SK-N-SH (cell line): ENCODE results near the gene EXOC6B.

Experiments used
- CHD2 ChIP-seq: fragments of 150-350 bp; IDR thresholded peaks from 2 replicates; pipeline ENCODE4 v1.6.1; 2018; ENCODE audit warnings: low read length; ENCODE audit not compliant: partially characterized antibody
- EZH2phosphoT487 ChIP-seq: fragments of 200-600 bp; sonication (generic); IDR thresholded peaks from 2 replicates; pipeline ENCODE4 v1.6.1; 2017; ENCODE audit warnings: low read depth, mixed run types, mild to moderate bottlenecking, antibody characterized with exemption, moderate library complexity, borderline replicate concordance
- FOXM1 ChIP-seq: IDR thresholded peaks from 2 replicates; pipeline ENCODE4 v1.4.0; 2012; ENCODE audit warnings: low read depth, mild to moderate bottlenecking
- NFIC ChIP-seq: IDR thresholded peaks from 2 replicates; pipeline ENCODE4 v1.4.0; 2012; ENCODE audit warnings: borderline replicate concordance
- NRF1 ChIP-seq: IDR thresholded peaks from 2 replicates; pipeline ENCODE4 v1.6.1; 2012; ENCODE audit warnings: low read depth, mild to moderate bottlenecking, low read length
- POLR2AphosphoS5 ChIP-seq: IDR thresholded peaks from 2 replicates; pipeline ENCODE4 v1.6.1; 2012; ENCODE audit warnings: low read depth, low read length
- RXRA ChIP-seq: IDR thresholded peaks from 2 replicates; pipeline ENCODE4 v1.4.0; 2012; ENCODE audit warnings: low read depth, mild to moderate bottlenecking, borderline replicate concordance
- SIN3A ChIP-seq: IDR thresholded peaks from 2 replicates; pipeline ENCODE4 v1.6.1; 2012; ENCODE audit warnings: low read depth, mild to moderate bottlenecking, low read length, moderate library complexity, borderline replicate concordance
- SMC3 ChIP-seq: IDR thresholded peaks from 2 replicates; pipeline ENCODE4 v1.6.1; 2012; ENCODE audit warnings: low read depth, low read length, improper control_type of control experiment
- TAF1 ChIP-seq: IDR thresholded peaks from 2 replicates; pipeline ENCODE4 v1.6.1; 2012; ENCODE audit warnings: low read depth, mild to moderate bottlenecking, low read length, moderate library complexity, borderline replicate concordance
- TF ChIP-seq, protein P1 (sequence below): fragments of 200-600 bp; sonication (generic); IDR thresholded peaks from 2 replicates; pipeline ENCODE4 v1.6.1; 2017; ENCODE audit warnings: antibody characterized with exemption, mild to moderate bottlenecking, moderate library complexity
- TF ChIP-seq, protein P2 (sequence below): IDR thresholded peaks from 2 replicates; pipeline ENCODE4 v1.6.1; 2012; ENCODE audit warnings: mild to moderate bottlenecking, low read depth, low read length, moderate library complexity
- TF ChIP-seq, protein P3 (sequence below): IDR thresholded peaks from 2 replicates; pipeline ENCODE4 v1.4.0; 2012; ENCODE audit warnings: low read depth, borderline replicate concordance

DNA sequence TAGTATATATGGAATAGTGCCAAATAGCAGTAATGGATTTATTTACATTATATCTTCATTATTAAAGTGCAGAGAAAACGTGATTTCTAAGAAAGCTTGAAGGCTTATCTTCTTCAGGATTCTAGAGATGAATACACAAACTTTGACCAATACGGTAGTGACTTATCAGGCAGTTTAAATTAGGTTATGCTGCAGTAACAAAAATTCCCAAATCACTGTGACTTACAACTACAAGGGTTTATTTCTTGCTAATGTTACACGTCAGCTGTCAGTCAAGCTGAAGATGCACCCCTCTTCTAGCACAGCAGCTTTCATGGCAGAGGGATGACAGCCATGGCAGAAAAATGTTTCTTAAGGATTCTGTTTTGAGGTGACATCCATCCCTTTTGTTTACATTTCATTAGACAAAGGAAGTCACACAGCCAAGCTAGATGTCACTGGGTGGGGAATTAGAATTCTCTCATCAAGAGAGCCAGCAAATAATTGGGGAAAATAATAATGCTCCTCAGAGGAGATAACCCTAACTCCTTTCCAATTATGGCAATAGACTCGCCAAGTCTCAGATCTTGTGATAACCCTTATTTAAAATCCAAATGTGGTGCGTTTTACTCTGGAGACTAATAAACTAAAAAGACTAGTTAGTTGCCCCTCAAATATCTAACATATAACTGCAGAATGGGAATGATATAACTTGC is 409.9 kb downstream of the EXOC6B start:
- TF ChIP-seq, protein P1, sequence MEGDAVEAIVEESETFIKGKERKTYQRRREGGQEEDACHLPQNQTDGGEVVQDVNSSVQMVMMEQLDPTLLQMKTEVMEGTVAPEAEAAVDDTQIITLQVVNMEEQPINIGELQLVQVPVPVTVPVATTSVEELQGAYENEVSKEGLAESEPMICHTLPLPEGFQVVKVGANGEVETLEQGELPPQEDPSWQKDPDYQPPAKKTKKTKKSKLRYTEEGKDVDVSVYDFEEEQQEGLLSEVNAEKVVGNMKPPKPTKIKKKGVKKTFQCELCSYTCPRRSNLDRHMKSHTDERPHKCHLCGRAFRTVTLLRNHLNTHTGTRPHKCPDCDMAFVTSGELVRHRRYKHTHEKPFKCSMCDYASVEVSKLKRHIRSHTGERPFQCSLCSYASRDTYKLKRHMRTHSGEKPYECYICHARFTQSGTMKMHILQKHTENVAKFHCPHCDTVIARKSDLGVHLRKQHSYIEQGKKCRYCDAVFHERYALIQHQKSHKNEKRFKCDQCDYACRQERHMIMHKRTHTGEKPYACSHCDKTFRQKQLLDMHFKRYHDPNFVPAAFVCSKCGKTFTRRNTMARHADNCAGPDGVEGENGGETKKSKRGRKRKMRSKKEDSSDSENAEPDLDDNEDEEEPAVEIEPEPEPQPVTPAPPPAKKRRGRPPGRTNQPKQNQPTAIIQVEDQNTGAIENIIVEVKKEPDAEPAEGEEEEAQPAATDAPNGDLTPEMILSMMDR = no peak
- TF ChIP-seq RXRA = no peak
- TF ChIP-seq SIN3A = no peak
- TF ChIP-seq NRF1 = no peak
- TF ChIP-seq POLR2AphosphoS5 = no peak
- TF ChIP-seq EZH2phosphoT487 = no peak
- TF ChIP-seq, protein P2, sequence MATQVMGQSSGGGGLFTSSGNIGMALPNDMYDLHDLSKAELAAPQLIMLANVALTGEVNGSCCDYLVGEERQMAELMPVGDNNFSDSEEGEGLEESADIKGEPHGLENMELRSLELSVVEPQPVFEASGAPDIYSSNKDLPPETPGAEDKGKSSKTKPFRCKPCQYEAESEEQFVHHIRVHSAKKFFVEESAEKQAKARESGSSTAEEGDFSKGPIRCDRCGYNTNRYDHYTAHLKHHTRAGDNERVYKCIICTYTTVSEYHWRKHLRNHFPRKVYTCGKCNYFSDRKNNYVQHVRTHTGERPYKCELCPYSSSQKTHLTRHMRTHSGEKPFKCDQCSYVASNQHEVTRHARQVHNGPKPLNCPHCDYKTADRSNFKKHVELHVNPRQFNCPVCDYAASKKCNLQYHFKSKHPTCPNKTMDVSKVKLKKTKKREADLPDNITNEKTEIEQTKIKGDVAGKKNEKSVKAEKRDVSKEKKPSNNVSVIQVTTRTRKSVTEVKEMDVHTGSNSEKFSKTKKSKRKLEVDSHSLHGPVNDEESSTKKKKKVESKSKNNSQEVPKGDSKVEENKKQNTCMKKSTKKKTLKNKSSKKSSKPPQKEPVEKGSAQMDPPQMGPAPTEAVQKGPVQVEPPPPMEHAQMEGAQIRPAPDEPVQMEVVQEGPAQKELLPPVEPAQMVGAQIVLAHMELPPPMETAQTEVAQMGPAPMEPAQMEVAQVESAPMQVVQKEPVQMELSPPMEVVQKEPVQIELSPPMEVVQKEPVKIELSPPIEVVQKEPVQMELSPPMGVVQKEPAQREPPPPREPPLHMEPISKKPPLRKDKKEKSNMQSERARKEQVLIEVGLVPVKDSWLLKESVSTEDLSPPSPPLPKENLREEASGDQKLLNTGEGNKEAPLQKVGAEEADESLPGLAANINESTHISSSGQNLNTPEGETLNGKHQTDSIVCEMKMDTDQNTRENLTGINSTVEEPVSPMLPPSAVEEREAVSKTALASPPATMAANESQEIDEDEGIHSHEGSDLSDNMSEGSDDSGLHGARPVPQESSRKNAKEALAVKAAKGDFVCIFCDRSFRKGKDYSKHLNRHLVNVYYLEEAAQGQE = no peak
- TF ChIP-seq SMC3 = no peak
- TF ChIP-seq FOXM1 = no peak
- TF ChIP-seq TAF1 = no peak
- TF ChIP-seq NFIC = no peak
- no peak for TF ChIP-seq CHD2
- TF ChIP-seq, protein P3, sequence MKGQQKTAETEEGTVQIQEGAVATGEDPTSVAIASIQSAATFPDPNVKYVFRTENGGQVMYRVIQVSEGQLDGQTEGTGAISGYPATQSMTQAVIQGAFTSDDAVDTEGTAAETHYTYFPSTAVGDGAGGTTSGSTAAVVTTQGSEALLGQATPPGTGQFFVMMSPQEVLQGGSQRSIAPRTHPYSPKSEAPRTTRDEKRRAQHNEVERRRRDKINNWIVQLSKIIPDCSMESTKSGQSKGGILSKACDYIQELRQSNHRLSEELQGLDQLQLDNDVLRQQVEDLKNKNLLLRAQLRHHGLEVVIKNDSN = no peak
